LNCAP (cell line): ENCODE results near the gene RAE1.
A peak's percentile ranks its signal among the peaks of the same experiment; 100 is the strongest.

Experiments used
- CTCF ChIP-seq: fragments of 450-650 bp; IDR thresholded peaks from 2 replicates; pipeline ENCODE4 v1.5.1; 2017; ENCODE audit warnings: mild to moderate bottlenecking

The RAE1 gene

GRCh38 chr20:57378107-57378506, 27.1 kb downstream of the RAE1 start:
- TF ChIP-seq CTCF, result no peak

- TF ChIP-seq CTCF, result no peak
Observed at GRCh38 chr20:57378646-57379262, 27.7 kb downstream of the RAE1 start.

- no peak for TF ChIP-seq CTCF
Observed at GRCh38 chr20:57379263-57379647, 28.2 kb downstream of the RAE1 start.

GRCh38 chr20:57380081-57380750, 29.2 kb downstream of the RAE1 start:
- TF ChIP-seq CTCF, result no peak

GRCh38 chr20:57381596-57382503, 30.8 kb downstream of the RAE1 start:
- TF ChIP-seq CTCF, result peak; percentile 90

- no peak for TF ChIP-seq CTCF
Observed at GRCh38 chr20:57382516-57382915, 31.5 kb downstream of the RAE1 start.

GRCh38 chr20:57383447-57384347, 32.6 kb downstream of the RAE1 start:
- no peak for TF ChIP-seq CTCF
